GM12874 (cell line): Measurements from ENCODE around the gene RYR2.

Experiments used
- CTCF ChIP-seq: IDR thresholded peaks from 2 replicates; pipeline ENCODE4 v1.5.1; 2011; ENCODE audit warnings: low read depth, mild to moderate bottlenecking, control low read depth, low read length, moderate library complexity; ENCODE audit not compliant: insufficient read depth

Gene RYR2

GRCh38 chr1:237054313-237054712 lies 12.3 kb downstream of the RYR2 start:
- TF ChIP-seq CTCF, result no peak

GRCh38 chr1:237058470-237058869 lies 16.5 kb downstream of the RYR2 start:
- no peak for TF ChIP-seq CTCF

GRCh38 chr1:237059244-237059643 lies 17.3 kb downstream of the RYR2 start:
- TF ChIP-seq CTCF, result no peak

- TF ChIP-seq CTCF, result no peak
Observed at GRCh38 chr1:237062976-237063375, 21.0 kb downstream of the RYR2 start.

- no peak for TF ChIP-seq CTCF
Observed at GRCh38 chr1:237065903-237066302, 23.9 kb downstream of the RYR2 start.

- TF ChIP-seq CTCF, result no peak
Observed at GRCh38 chr1:237070519-237070918, 28.5 kb downstream of the RYR2 start.

GRCh38 chr1:237071641-237072420 lies 29.8 kb downstream of the RYR2 start:
- TF ChIP-seq CTCF, result no peak
